ENCODE results near the gene MEGF10.

MEGF10 gene

GRCh38 chr5:127331890-127332649 is 41.5 kb downstream of the MEGF10 start:
- DNase-seq: no peak

GRCh38 chr5:127333483-127333882 is 42.9 kb downstream of the MEGF10 start:
- no peak for DNase-seq

GRCh38 chr5:127335381-127335780 is 44.8 kb downstream of the MEGF10 start:
- DNase-seq: no peak

GRCh38 chr5:127337876-127338275 is 47.3 kb downstream of the MEGF10 start:
- DNase-seq: no peak

GRCh38 chr5:127338501-127338900 is 47.9 kb downstream of the MEGF10 start:
- no peak for DNase-seq

- DNase-seq: no peak
Observed at GRCh38 chr5:127340606-127341005, 50.0 kb downstream of the MEGF10 start.

GRCh38 chr5:127342364-127342763 is 51.8 kb downstream of the MEGF10 start:
- DNase-seq: no peak

GRCh38 chr5:127343313-127343712 is 52.7 kb downstream of the MEGF10 start:
- no peak for DNase-seq

GRCh38 chr5:127343866-127344265 is 53.3 kb downstream of the MEGF10 start:
- no peak for DNase-seq

GRCh38 chr5:127344931-127345330 is 54.3 kb downstream of the MEGF10 start:
- no peak for DNase-seq

- DNase-seq: no peak
Observed at GRCh38 chr5:127351418-127351817, 60.8 kb downstream of the MEGF10 start.

GRCh38 chr5:127352068-127352467 is 61.5 kb downstream of the MEGF10 start:
- DNase-seq: no peak

- no peak for DNase-seq
Observed at GRCh38 chr5:127353327-127353726, 62.7 kb downstream of the MEGF10 start.

- DNase-seq: no peak
Observed at GRCh38 chr5:127353796-127354195, 63.2 kb downstream of the MEGF10 start.

GRCh38 chr5:127355337-127355736 is 64.7 kb downstream of the MEGF10 start:
- no peak for DNase-seq

GRCh38 chr5:127358284-127358683 is 67.7 kb downstream of the MEGF10 start:
- no peak for DNase-seq

- no peak for DNase-seq
Observed at GRCh38 chr5:127358740-127359139, 68.1 kb downstream of the MEGF10 start.

- DNase-seq: no peak
Observed at GRCh38 chr5:127359502-127359901, 68.9 kb downstream of the MEGF10 start.

- no peak for DNase-seq
Observed at GRCh38 chr5:127363403-127363802, 72.8 kb downstream of the MEGF10 start.

GRCh38 chr5:127367029-127367428 is 76.4 kb downstream of the MEGF10 start:
- no peak for DNase-seq

GRCh38 chr5:127367946-127368465 is 77.4 kb downstream of the MEGF10 start:
- no peak for DNase-seq

- DNase-seq: no peak
Observed at GRCh38 chr5:127369796-127370195, 79.2 kb downstream of the MEGF10 start.

GRCh38 chr5:127370631-127371030 is 80.0 kb downstream of the MEGF10 start:
- DNase-seq: no peak

- no peak for DNase-seq
Observed at GRCh38 chr5:127373858-127374491, 83.4 kb downstream of the MEGF10 start.

All from DMS79 (cell line).